Ascending aorta (tissue), 2 donors: Measurements from ENCODE around the gene KIAA1671. TPM values are rescaled to one million over a fixed set of nuclear protein-coding genes. Genes with fewer than 3 reads are reported as not detected.

Source experiments
- DNase-seq, 2 donors: peaks; one replicate each; pipeline ENCODE4 v3.0.0-alpha.2; 2019; ENCODE audit warnings: low spot score in 2 of 2
- H3K27ac ChIP-seq, 2 donors: fragments of 200-600 bp; sonication (generic); one replicate each; pipeline ENCODE4 v1.5.1; 2016 to 2017; ENCODE audit warnings: mild to moderate bottlenecking in 1 of 2
- H3K27me3 ChIP-seq: fragments of 200-600 bp; sonication (generic); one replicate; pipeline ENCODE4 v1.5.1; 2017
- H3K36me3 ChIP-seq, 2 donors: fragments of 200-600 bp; sonication (generic); one replicate each; pipeline ENCODE4 v1.5.1; 2016
- H3K4me1 ChIP-seq, 2 donors: fragments of 200-600 bp; sonication (generic); one replicate each; pipeline ENCODE4 v1.5.1; 2016 to 2017; ENCODE audit warnings: mild to moderate bottlenecking in 1 of 2
- H3K4me3 ChIP-seq, 2 donors: fragments of 200-600 bp; sonication (generic); one replicate each; pipeline ENCODE4 v1.5.1; 2016 to 2017; ENCODE audit warnings: mild to moderate bottlenecking in 1 of 2
- H3K9me3 ChIP-seq, 2 donors: fragments of 200-600 bp; sonication (generic); one replicate each; pipeline ENCODE4 v1.5.1; 2016
- CTCF ChIP-seq, 3 experiments: fragments of 200-600 bp in 2 of 3; fragments of 450-650 bp in 1 of 3; sonication (generic) in 2 of 3; IDR thresholded peaks; one replicate each; pipeline ENCODE4 v1.5.1; 2016 to 2019; ENCODE audit warnings: antibody characterized with exemption in 3 of 3, mild to moderate bottlenecking in 1 of 3, moderate library complexity in 1 of 3
- intact Hi-C: fragments of 100-400 bp; cut with DNase I; formaldehyde crosslinking; loops from one replicate; pipeline ENCODE4 v1.15.1; 2023
- total RNA-seq: library from RNA; depleted of rRNA; stranded (reverse); fragments of >200 nt; gene quantifications from one replicate; pipeline ENCODE4 v1.1.0, GENCODE V29; 2016

The KIAA1671 gene
- total RNA-seq, 1 donor from 2014 or later = 79.0 TPM

DNA sequence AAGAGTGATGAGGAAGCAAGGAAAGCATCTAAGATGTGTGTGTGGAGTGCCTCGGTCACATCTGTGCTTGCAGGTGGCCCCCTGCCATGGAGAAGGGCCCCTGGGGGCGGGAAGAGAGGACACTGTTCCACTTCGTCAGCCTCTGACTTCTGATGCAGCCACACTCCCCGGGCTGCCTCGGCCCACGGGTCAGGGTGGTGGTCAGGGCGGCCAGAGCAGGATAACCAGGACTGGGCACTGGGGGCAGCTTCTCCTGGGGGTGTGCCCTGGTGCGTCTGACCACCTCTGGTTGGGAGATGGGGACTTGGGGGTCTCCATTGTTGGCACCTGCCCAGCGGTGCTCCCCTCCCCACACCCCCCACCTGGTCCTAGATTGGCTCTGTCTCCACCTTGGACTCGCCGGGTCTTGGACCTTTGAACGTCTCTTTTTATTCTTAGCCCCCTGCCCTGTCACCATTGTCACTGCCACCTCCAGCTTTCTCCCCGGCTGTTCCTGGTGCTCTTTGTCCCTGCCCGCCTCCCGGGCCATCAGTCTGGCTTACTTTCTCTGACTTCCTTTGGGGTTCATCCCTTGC is 114.4 kb downstream of the KIAA1671 start:
- Histone ChIP-seq H3K27me3 (no peaks in the 10 kb centered on the region), H3K9me3 (no peaks in the 10 kb centered on the region), H3K4me3 (no peak overlapping the region), H3K36me3 (no peaks in the 10 kb centered on the region), H3K27ac (peak overlapping the region; percentile 94 to 96), H3K4me1 (peaks cover 23 to 37% of the 10 kb centered on the region in 2 donors)
- DNase-seq = no peak
- intact Hi-C loops = no loop called here
- no peak for TF ChIP-seq CTCF (IDR thresholded peaks at IDR 0.05)

GRCh38 chr22:25067851-25068421 is 115.4 kb downstream of the KIAA1671 start:
- H3K4me1 ChIP-seq = peaks cover 23 to 34% of the 10 kb centered on the region in 2 donors
- TF ChIP-seq CTCF (IDR thresholded peaks at IDR 0.05) = no peak
- no peaks in the 10 kb centered on the region for H3K27me3 ChIP-seq
- peak overlapping the region; percentile 94 to 96 for H3K27ac ChIP-seq
- no peaks in the 10 kb centered on the region for H3K36me3 ChIP-seq
- DNase-seq = peak; percentile 54 to 88
- no peaks in the 10 kb centered on the region for H3K9me3 ChIP-seq
- peak overlapping the region; percentile 27 to 33 for H3K4me3 ChIP-seq
- intact Hi-C loops = no loop called here

GRCh38 chr22:25068707-25069106 is 116.2 kb downstream of the KIAA1671 start:
- TF ChIP-seq CTCF (IDR thresholded peaks at IDR 0.05) = no peak
- Histone ChIP-seq H3K27me3 (no peaks in the 10 kb centered on the region), H3K4me3 (peak overlapping the region in 1 of 2 donors; percentile 33), H3K9me3 (no peaks in the 10 kb centered on the region), H3K36me3 (no peaks in the 10 kb centered on the region), H3K4me1 (peaks cover 23 to 40% of the 10 kb centered on the region in 2 donors), H3K27ac (peak overlapping the region; percentile 94 to 96)
- DNase-seq = no peak
- intact Hi-C loops = no loop called here

- H3K27ac ChIP-seq = peak overlapping the region; percentile 94 to 96
These were observed 116.9 kb downstream of the KIAA1671 start for GRCh38 chr22:25069426-25069757.

DNA sequence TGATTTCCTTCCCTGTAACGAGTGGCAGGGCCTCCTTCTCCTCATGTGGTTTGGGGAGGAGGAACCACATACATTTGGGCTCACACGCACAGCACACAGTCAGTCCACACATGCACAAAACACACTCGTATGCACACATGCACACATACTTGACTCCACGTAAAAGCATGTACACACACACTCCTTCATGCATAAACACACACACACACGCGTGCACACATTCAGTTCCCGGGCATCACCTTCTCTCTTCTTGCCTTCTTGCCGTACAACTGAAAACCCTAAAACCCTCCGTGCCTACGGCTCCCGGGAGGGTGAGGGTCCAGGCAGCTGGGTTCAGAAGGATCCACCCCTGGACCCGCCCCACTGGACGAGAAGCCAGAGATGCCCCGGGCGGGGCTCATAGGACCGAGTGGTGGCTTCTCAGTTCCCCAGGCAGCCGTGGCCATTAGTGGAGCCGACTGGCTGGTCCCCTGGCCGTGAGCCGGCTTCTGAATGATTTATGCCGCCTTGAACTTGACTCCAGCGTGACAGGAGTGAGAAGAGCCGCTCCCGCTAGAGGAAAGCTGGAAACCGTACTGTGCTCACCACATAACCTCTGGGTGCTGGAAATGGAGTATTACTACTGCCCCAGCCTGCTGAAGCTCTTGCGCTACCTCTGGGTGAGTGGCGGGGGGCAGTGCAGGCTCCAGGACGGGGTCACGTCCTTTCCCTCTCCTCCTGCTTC is 117.4 kb downstream of the KIAA1671 start:
- H3K36me3 ChIP-seq = no peaks in the 10 kb centered on the region
- peaks cover 23 to 40% of the 10 kb centered on the region in 2 donors for H3K4me1 ChIP-seq
- DNase-seq = peak in 1 of 2 donors; percentile 81
- peak overlapping the region; percentile 94 to 96 for H3K27ac ChIP-seq
- no peaks in the 10 kb centered on the region for H3K27me3 ChIP-seq
- TF ChIP-seq CTCF (IDR thresholded peaks at IDR 0.05) = no peak
- intact Hi-C loops = loop anchor here (2.0 to 10.0 kb wide), 3 partner anchors 17 to 685 kb away; no protein-coding TSS in a partner anchor
- H3K4me3 ChIP-seq = peak overlapping the region; percentile 51 to 72
- no peaks in the 10 kb centered on the region for H3K9me3 ChIP-seq

More at GRCh38 chr22:25069426-25069757, 116.9 kb downstream of the KIAA1671 start:
- Histone ChIP-seq H3K4me3 (peak overlapping the region in 1 of 2 donors; percentile 72), H3K9me3 (no peaks in the 10 kb centered on the region), H3K4me1 (peaks cover 23 to 40% of the 10 kb centered on the region in 2 donors), H3K36me3 (no peaks in the 10 kb centered on the region), H3K27me3 (no peaks in the 10 kb centered on the region)
- intact Hi-C loops = no loop called here
- no peak for DNase-seq
- TF ChIP-seq CTCF (IDR thresholded peaks at IDR 0.05) = no peak
